Keratinocyte (primary cell): ENCODE data around the gene AARS2. TPM values are rescaled to one million over a fixed set of nuclear protein-coding genes. Genes with fewer than 3 reads are reported as not detected.

Experiments
- DNase-seq: peaks from one replicate; pipeline ENCODE4 v3.0.0-alpha.2; 2011; ENCODE audit warnings: low read depth, missing footprints, low spot score
- FAIRE-seq: peaks from 2 replicates; lab custom pipeline; 2011; peaks lifted over from hg19 to GRCh38; lab: Jason Lieb, UNC
- H2AFZ ChIP-seq: 2 replicates; pipeline ENCODE4 v1.6.0; 2012; ENCODE audit warnings: low read length, control low read depth, inconsistent platforms; ENCODE audit not compliant: control insufficient read depth
- H3K27ac ChIP-seq: 2 replicates; pipeline ENCODE4 v1.5.1; 2011; ENCODE audit warnings: low read length; ENCODE audit not compliant: control insufficient read depth, insufficient read depth
- H3K27me3 ChIP-seq: 3 replicates; pipeline ENCODE4 v1.6.0; 2011; ENCODE audit warnings: low read length; ENCODE audit not compliant: control insufficient read depth, insufficient read depth; ENCODE audit errors: extremely low read depth
- H3K36me3 ChIP-seq, 2 experiments: 2 replicates in 1 of 2; 3 replicates in 1 of 2; pipeline ENCODE4 v1.5.1; 2011; ENCODE audit warnings: low read length in 2 of 2, mild to moderate bottlenecking in 1 of 2; ENCODE audit not compliant: control insufficient read depth in 2 of 2, insufficient read depth in 2 of 2; ENCODE audit errors: extremely low read depth in 1 of 2
- H3K4me1 ChIP-seq: 3 replicates; pipeline ENCODE4 v1.5.1; 2011; ENCODE audit warnings: low read length; ENCODE audit not compliant: control insufficient read depth, insufficient read depth; ENCODE audit errors: extremely low read depth
- H3K4me2 ChIP-seq: 3 replicates; pipeline ENCODE4 v1.6.0; 2011; ENCODE audit warnings: low read depth, low read length; ENCODE audit not compliant: control insufficient read depth, insufficient read depth; ENCODE audit errors: extremely low read depth
- H3K4me3 ChIP-seq, 3 experiments: fragments of 200-600 bp in 1 of 3; sonication (generic) in 1 of 3; 2 replicates in 2 of 3; 3 replicates in 1 of 3; pipeline ENCODE4 v1.5.1; 2011 to 2016; ENCODE audit warnings: low read length in 3 of 3, mild to moderate bottlenecking in 3 of 3, control low read depth in 2 of 3, inconsistent platforms in 1 of 3, low read depth in 1 of 3, mixed read lengths in 1 of 3, mixed run types in 1 of 3, moderate library complexity in 1 of 3; ENCODE audit not compliant: control insufficient read depth in 2 of 3, insufficient read depth in 2 of 3; ENCODE audit errors: extremely low read depth in 1 of 3
- H3K79me2 ChIP-seq: 2 replicates; pipeline ENCODE4 v1.6.0; 2012; ENCODE audit warnings: low read length; ENCODE audit not compliant: control insufficient read depth, insufficient read depth
- H3K9ac ChIP-seq: 3 replicates; pipeline ENCODE4 v1.6.0; 2011; ENCODE audit warnings: low read length; ENCODE audit not compliant: control insufficient read depth, insufficient read depth; ENCODE audit errors: extremely low read depth
- H3K9me1 ChIP-seq: 3 replicates; pipeline ENCODE4 v1.6.0; 2011; ENCODE audit warnings: low read length; ENCODE audit not compliant: control insufficient read depth, insufficient read depth; ENCODE audit errors: extremely low read depth
- H3K9me3 ChIP-seq: 2 replicates; pipeline ENCODE4 v1.5.1; 2012; ENCODE audit warnings: low read depth, low read length; ENCODE audit not compliant: control insufficient read depth
- H4K20me1 ChIP-seq: 3 replicates; pipeline ENCODE4 v1.6.0; 2011; ENCODE audit warnings: low read length; ENCODE audit not compliant: control insufficient read depth, insufficient read depth; ENCODE audit errors: extremely low read depth
- CTCF ChIP-seq, 3 experiments: IDR thresholded peaks in 1 of 3; conservative IDR thresholded peaks in 1 of 3; optimal IDR thresholded peaks in 1 of 3; 2 replicates in 2 of 3; 3 replicates in 1 of 3; pipeline versions ENCODE3 to v1.5.1; 2011; ENCODE audit warnings: low read length in 3 of 3, mild to moderate bottlenecking in 3 of 3, moderate library complexity in 2 of 3, control low read depth in 1 of 3, inconsistent platforms in 1 of 3; ENCODE audit not compliant: insufficient read depth in 2 of 3; ENCODE audit errors: extremely low read depth in 1 of 3
- EZH2 ChIP-seq: IDR thresholded peaks from one replicate; pipeline ENCODE4 v1.6.1; 2012; ENCODE audit warnings: inconsistent platforms, mild to moderate bottlenecking, low read length, moderate library complexity
- dilution Hi-C: fragments of 300-500 bp; cut with MboI; formaldehyde crosslinking; loops from one replicate; pipeline ENCODE4 v1.7.0; 2020; ENCODE audit warnings: low sequenced_read_pairs; ENCODE audit not compliant: extremely low pct_ligation_motif_present
- polyA plus RNA-seq, 5 experiments: library from polyadenylated mRNA; depleted of rRNA in 3 of 5; stranded (reverse) in 3 of 5; stranded (forward) in 1 of 5; unstranded in 1 of 5; fragments of >200 nt; gene quantifications; 1 replicate in 1 of 5; 2 replicates in 3 of 5; 3 replicates in 1 of 5; pipeline versions ENCODE4 v1.2.1 to v1.2.3, GENCODE V29; 2011 to 2012; ENCODE audit warnings: missing spikeins in 2 of 5, low read depth in 1 of 5, low replicate concordance in 1 of 5

Gene AARS2
- polyA plus RNA-seq, 1 donor (not counting 4 experiments of a cell fraction or from before 2014, with no cell fraction given): 5.8 TPM

- Histone ChIP-seq H4K20me1 (peaks cover 56% of the 10 kb centered on the region), H3K9ac (peak overlapping the region; percentile 92), H3K4me1 (peaks cover 18% of the 10 kb centered on the region), H3K27ac (no peak overlapping the region), H3K4me3 (peak overlapping the region in 1 of 3 experiments; percentile 81), H3K4me2 (peak overlapping the region; percentile 98), H3K9me1 (peaks cover 2% of the 10 kb centered on the region), H3K79me2 (peaks cover 44% of the 10 kb centered on the region), H3K36me3 (peaks cover 44 to 62% of the 10 kb centered on the region in 2 experiments), H3K9me3 (no peaks in the 10 kb centered on the region), H3K27me3 (no peaks in the 10 kb centered on the region), H2AFZ (no peak overlapping the region)
- FAIRE-seq (no peak), DNase-seq (no peak)
- dilution Hi-C loops: no loop called here
- TF ChIP-seq EZH2 (no peak), CTCF (optimal IDR thresholded peaks at IDR 0.05 in 1 of 3, IDR thresholded peaks at IDR 0.05 in 1 of 3, conservative IDR thresholded peaks at IDR 0.05 in 1 of 3; ENCODE audit: extremely low read depth in 1 of 3, insufficient read depth in 2 of 3, low read length in 3 of 3) (no peak)
These were observed 57.9 kb downstream of the AARS2 start for GRCh38 chr6:44255105-44255808.

GRCh38 chr6:44254191-44255104, 58.7 kb downstream of the AARS2 start:
- peaks cover 63% of the 10 kb centered on the region for H4K20me1 ChIP-seq
- H3K9ac ChIP-seq: no peak overlapping the region
- DNase-seq (no peak), FAIRE-seq (no peak)
- peaks cover 52% of the 10 kb centered on the region for H3K79me2 ChIP-seq
- no peaks in the 10 kb centered on the region for H3K27me3 ChIP-seq
- H3K9me1 ChIP-seq: peaks cover 2% of the 10 kb centered on the region
- H3K4me1 ChIP-seq: peaks cover 23% of the 10 kb centered on the region
- no peaks in the 10 kb centered on the region for H3K9me3 ChIP-seq
- peaks cover 46 to 66% of the 10 kb centered on the region in 2 experiments for H3K36me3 ChIP-seq
- H3K4me3 ChIP-seq: no peak overlapping the region
- no peak for TF ChIP-seq EZH2
- no peak for TF ChIP-seq CTCF (optimal IDR thresholded peaks at IDR 0.05 in 1 of 3, IDR thresholded peaks at IDR 0.05 in 1 of 3, conservative IDR thresholded peaks at IDR 0.05 in 1 of 3; ENCODE audit: extremely low read depth in 1 of 3, insufficient read depth in 2 of 3, low read length in 3 of 3)
- dilution Hi-C loops: no loop called here
- H2AFZ ChIP-seq: no peak overlapping the region
- no peak overlapping the region for H3K4me2 ChIP-seq
- no peak overlapping the region for H3K27ac ChIP-seq
